Superior temporal gyrus (tissue), 1 donor: ENCODE results near the gene TTN.

ENCODE experiments used
- DNase-seq: peaks from one replicate; pipeline ENCODE4 v3.0.0-alpha.2; 2016; ENCODE audit errors: extremely low spot score

Gene TTN

DNA sequence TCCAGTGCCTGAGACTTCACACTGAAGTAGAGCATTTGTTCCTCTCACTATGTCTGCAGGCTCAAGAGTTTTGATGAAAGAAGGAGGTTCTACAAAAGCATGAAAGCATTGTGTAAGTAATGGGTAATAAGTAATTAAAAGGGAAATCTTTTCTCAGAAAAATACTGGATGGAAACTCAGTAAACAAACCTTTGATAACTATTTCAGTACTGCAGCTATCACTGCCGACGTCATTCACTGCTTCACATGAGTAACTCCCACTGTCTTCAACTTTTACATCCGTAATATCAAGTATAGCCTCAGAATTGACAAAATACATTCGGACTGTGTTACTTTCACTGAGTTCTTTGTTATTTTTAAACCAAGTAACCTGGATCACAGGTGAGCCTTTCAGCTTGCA lies 72.7 kb downstream of the TTN start:
- no peak for DNase-seq

DNA sequence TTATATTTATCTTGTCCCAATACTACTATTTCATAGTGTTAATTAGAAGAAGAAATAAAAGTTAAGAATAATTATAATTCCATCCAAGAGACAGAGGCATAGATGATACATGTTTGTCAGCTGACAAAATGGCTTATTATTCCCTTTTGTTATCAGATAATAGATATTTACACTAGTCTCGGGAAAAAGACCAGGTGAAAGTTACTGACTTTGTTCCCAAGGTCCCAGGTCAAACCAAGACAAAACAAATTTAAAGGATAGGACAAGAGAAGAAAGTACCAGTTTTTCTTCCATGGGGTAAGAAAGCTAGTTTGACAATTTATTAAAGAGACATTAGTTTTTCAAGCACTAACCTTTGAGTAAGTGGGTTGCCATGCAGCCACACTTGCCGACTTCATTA lies 73.2 kb downstream of the TTN start:
- no peak for DNase-seq

DNA sequence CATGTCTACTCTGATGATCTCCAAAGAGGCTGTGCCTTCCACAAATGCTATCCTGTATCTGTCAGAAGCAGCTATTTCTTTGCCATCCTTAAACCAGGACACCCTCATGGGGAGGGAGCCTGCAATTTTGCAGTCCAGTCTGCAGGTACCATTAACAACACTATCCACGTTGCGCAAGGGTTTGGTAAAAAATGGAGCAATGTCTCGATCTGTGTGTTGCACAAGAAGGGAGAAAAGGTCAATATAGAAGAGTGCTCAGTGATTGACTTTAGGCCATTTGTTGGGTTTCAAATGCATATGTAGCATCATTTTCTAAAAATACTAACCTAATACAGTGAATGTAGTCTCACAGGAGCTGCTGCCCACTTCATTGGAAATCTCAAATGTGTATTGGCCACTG lies 74.3 kb downstream of the TTN start:
- no peak for DNase-seq

DNA sequence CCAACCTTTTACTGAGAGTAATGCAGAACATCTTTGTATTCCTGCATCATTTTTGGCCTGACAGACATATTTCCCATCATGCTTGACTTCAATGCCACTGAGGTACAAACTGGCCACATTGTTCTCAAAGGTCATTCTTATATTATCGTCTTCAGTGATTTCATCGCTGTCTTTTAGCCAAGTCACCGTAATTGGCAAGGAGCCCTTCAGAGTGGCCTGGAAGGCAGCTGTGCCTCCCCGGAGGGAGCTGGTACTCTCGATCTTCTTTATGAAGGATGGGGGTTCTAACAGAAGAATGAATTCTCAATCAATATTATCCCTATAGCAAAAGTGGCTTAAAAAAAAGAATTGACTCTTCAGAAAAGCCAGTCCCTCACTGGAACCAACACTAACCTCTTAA lies 75.9 kb downstream of the TTN start:
- no peak for DNase-seq

GRCh38 chr2:178730049-178730448 lies 77.2 kb downstream of the TTN start:
- DNase-seq = no peak

DNA sequence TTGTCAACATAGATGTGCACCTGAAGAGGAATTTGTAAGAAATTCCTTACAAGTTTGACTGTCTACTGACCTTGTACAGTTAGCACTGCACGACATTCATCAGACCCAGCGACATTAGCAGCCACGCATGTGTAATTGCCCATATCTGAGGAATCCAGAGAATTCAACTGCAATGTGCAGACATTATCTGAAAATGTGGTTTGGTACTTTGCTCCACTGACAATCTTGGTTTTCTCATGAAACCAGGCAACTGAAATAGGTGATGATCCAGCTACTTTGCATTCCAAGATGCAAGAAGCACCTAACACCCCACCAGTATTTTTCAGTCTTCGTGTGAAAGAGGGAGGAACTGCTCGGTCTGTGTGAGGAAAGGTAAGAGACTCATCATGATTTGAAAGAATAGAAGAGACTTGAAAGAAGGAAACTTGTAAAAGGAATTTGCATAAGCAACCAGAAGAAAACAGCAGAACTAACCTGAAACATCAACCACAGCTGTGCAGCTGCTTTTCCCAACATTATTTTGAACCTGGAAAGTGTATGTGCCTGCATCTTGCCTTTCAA lies 83.4 kb downstream of the TTN start:
- no peak for DNase-seq

DNA sequence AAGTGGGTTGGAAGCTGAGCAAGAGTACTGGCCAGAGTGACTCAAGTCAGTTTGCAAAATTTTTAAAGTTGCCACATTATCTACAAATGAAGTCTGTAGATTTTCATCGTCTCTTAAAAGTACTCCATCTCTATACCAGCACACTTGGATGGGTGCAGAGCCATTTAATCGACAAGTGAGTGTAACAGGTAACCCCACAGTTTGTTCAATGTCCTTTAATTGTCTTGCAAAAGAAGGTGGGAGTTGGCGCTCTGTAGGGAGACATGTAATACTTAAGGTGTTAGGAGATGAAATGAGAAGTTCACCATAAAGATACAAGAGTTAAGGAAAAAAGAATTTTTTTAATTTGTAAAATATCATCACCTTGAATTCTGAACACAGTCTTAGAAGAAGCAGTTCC lies 84.9 kb downstream of the TTN start:
- no peak for DNase-seq

- no peak for DNase-seq
These were observed 88.2 kb downstream of the TTN start for GRCh38 chr2:178718988-178719387.

GRCh38 chr2:178718283-178718682 lies 88.9 kb downstream of the TTN start:
- no peak for DNase-seq

DNA sequence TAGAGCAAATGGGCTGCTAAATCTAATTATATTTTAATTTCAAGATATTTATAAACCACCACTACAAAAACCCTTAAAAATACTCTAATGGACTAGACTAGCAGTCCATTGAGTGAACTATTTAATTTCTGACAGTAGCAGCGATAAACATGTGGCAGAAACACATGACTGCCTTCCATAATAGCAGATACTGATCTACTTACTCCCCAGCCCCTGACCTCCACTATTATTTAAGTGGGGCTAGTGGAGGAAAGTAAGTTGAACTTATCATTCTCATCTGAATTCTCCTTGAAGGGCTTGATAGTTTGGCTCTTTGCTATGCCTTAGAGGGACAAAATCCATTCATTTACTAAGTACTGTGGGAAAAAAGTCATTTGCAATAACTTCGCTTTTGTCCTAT lies 90.8 kb downstream of the TTN start:
- no peak for DNase-seq

DNA sequence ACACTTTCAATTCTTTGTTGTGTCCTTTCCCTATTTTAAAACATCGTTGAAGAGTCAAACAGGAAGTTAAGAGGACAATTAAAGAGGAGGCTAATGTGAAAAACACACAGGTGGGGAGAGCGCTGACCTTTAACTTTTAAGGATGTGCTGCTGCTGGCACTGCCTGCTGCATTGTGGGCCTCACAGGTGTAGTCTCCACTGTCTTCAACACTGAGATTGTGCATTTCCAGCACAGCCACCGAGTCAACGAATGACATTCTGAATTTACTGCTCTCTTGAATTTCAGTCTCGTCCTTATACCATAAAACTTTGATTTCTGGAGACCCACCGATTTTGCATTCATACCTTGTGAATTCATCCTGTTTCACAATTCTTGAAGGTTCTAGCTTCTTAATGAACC lies 91.9 kb downstream of the TTN start:
- no peak for DNase-seq

DNA sequence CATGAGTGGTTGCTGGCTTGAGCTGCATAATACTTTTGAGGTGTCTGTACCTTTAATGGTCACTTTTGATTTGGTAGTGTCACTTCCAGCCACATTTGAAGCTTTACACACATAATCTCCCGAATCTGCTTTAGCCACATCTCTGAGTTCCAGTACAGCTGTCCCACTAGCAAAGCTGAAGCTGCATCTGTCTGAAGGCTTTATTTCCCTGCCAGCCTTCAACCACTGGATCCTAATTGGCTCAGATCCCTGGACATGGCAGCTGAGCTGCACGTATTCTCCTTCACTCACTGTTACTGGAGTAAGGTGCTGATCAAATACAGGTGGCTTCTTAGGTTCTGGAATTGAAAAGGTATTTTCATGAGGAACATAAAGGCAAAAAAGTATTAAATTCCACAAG lies 99.7 kb downstream of the TTN start:
- no peak for DNase-seq

GRCh38 chr2:178704876-178705275 lies 102.3 kb downstream of the TTN start:
- DNase-seq = no peak

- no peak for DNase-seq
These were observed 104.9 kb downstream of the TTN start for GRCh38 chr2:178702361-178702760.

DNA sequence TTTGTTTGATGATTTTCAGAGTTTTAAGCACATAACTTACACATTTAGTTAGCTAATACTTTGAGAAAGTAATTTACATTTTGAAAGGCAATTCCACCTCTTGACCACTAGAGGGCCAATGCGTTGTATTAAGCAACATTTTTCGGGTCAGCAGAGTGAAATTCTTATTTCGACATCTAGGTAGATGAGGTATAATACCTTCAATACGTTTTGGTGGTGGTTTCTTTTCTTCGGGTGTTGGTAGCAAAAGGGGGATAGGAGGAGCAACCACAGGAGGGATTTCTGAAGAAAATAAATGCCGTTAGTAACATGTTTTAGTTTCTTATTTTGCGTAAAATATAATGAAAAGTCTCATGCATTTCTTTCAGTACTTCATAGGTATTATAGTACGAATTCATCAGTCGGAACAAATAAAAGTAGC lies 106.3 kb downstream of the TTN start:
- DNase-seq = no peak

- DNase-seq = no peak
These were observed 107.1 kb downstream of the TTN start for GRCh38 chr2:178700136-178700535.

- no peak for DNase-seq
These were observed 114.4 kb downstream of the TTN start for GRCh38 chr2:178692845-178693244.

DNA sequence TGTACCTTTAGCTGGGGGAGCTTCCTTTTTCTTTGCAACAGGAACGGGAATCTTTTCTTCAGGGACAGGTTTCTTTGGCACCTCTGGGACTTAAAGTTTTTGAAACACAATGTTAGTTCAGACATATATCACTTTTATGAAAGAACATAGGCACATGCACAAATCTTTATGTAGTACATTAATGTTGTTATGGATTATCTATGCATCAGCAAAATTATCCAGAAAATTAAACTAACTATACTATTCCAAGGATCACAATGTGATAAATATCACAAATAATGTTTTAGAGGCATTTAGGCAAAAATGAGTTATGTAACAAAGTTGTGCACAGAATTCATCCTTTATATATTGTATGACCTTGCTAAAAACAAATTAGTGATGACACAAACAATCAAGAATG lies 117.4 kb downstream of the TTN start:
- no peak for DNase-seq

GRCh38 chr2:178683877-178684276 lies 123.3 kb downstream of the TTN start:
- DNase-seq = no peak

DNA sequence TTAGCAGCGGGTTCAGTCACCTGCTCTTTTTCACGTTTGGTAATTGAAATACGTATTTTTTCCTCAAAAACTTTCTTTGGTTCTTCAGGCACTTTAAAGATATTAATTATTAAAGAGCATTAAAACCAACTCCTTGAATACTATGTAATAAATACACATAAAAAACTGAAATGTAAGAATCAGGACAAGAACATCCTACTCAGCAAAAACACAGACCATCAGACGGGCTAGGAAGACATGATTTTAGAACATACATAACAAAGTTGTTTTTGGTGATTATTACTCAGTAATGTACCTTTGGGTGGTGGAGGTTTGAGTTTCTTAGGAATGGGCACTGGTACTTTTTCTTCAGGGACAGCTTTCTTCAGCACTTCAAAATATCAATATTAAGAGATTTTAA lies 126.1 kb downstream of the TTN start:
- no peak for DNase-seq

DNA sequence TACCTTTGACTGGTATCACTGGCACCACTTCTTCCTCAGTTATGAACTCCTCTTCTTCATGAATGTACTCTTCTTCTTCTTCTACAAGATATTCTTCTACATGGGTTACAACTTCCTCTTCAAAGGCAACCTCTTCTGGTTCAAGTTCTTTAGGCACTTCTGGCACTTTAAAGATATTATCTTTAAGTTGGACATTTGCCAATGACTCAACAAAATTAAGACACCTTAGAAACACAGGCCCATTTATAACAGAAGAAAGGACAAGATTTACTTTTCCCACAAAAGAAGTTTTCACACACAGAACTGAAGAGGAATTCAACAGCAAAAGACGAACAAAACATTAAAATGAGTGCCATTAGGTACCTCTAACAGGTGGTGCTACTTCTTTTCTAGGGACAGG lies 127.3 kb downstream of the TTN start:
- DNase-seq = no peak

DNA sequence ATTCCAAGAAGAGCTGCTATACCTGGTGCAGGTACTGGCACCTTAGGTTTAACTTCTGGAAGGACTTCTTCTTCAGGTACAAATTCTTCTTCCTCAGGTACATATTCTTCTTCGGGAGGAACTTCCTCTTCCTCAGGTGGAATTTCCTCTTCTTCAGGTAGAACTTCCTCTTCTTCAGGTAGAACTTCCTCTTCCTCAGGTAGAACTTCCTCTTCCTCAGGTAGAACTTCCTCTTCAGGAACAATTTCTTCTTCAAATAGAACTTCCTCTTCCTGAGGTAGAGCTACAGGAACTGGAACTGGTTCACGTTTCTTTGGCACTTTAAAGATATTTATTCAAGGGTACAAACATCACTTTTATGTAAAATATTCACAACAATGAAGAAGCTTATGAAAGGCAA lies 129.6 kb downstream of the TTN start:
- no peak for DNase-seq

GRCh38 chr2:178676046-178676445 lies 131.2 kb downstream of the TTN start:
- DNase-seq = no peak

- DNase-seq = no peak
These were observed 133.1 kb downstream of the TTN start for GRCh38 chr2:178674122-178674521.

GRCh38 chr2:178666458-178666857 lies 140.8 kb downstream of the TTN start:
- no peak for DNase-seq
